ENCODE data around the gene ZC3H7B. TPM values are rescaled to one million over a fixed set of nuclear protein-coding genes. Genes with fewer than 3 reads are reported as not detected.

The ZC3H7B gene
- polyA plus RNA-seq, 2 donors, result 13.9 to 23.1 TPM

- Histone ChIP-seq H3K4me3 (ENCODE audit: low read depth in 1 of 2, low read length in 2 of 2) (no peak overlapping the region), H3K9me3 (ENCODE audit: control insufficient read depth in 2 of 2, insufficient read depth in 1 of 2, low read depth in 1 of 2, low read length in 1 of 2) (no peaks in the 10 kb centered on the region), H3K27ac (ENCODE audit: low read depth in 2 of 2, low read length in 1 of 2) (no peak overlapping the region), H3K27me3 (ENCODE audit: control insufficient read depth in 1 of 2, insufficient read depth in 2 of 2, low read length in 2 of 2) (no peaks in the 10 kb centered on the region), H3K36me3 (ENCODE audit: control insufficient read depth in 2 of 2, insufficient read depth in 2 of 2, low read length in 1 of 2) (peaks cover 17 to 43% of the 10 kb centered on the region in 2 donors), H3K4me1 (ENCODE audit: control insufficient read depth in 2 of 2, insufficient read depth in 2 of 2, low read length in 1 of 2) (peaks cover 0 to 2% of the 10 kb centered on the region in 2 donors)
- WGBS, 2 donors, result 81 to 89% methylated on average over 13 to 14 of the region's 14 CpGs
These were observed 37.4 kb downstream of the ZC3H7B start for GRCh38 chr22:41338614-41339212.

DNA sequence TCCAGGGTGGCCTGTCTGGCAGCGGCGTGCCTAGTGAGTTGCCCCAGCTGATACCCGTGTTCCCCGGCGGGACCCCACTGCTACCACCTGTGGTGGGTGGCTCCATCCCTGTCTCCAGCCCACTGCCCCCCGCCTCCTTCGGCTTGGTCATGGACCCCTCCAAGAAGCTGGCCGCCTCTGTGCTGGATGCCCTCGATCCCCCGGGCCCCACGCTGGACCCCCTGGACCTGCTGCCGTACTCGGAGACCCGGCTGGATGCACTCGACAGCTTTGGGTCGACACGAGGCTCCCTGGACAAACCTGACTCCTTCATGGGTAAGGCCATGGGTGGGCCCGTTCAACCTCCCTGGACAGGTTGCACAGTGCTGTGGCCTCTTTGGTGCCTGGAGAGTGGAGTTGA lies 38.5 kb downstream of the ZC3H7B start:
- WGBS, 2 donors, result 93 to 95% methylated on average over 18 of the region's 18 CpGs
- no peak overlapping the region for H3K4me3 ChIP-seq (ENCODE audit: low read depth in 1 of 2, low read length in 2 of 2)
- no peak overlapping the region for H3K27ac ChIP-seq (ENCODE audit: low read depth in 2 of 2, low read length in 1 of 2)
- peaks cover 0 to 2% of the 10 kb centered on the region in 2 donors for H3K4me1 ChIP-seq (ENCODE audit: control insufficient read depth in 2 of 2, insufficient read depth in 2 of 2, low read length in 1 of 2)
- H3K9me3 ChIP-seq (ENCODE audit: control insufficient read depth in 2 of 2, insufficient read depth in 1 of 2, low read depth in 1 of 2, low read length in 1 of 2), result no peaks in the 10 kb centered on the region
- peaks cover 15 to 45% of the 10 kb centered on the region in 2 donors for H3K36me3 ChIP-seq (ENCODE audit: control insufficient read depth in 2 of 2, insufficient read depth in 2 of 2, low read length in 1 of 2)
- no peaks in the 10 kb centered on the region for H3K27me3 ChIP-seq (ENCODE audit: control insufficient read depth in 1 of 2, insufficient read depth in 2 of 2, low read length in 2 of 2)

DNA sequence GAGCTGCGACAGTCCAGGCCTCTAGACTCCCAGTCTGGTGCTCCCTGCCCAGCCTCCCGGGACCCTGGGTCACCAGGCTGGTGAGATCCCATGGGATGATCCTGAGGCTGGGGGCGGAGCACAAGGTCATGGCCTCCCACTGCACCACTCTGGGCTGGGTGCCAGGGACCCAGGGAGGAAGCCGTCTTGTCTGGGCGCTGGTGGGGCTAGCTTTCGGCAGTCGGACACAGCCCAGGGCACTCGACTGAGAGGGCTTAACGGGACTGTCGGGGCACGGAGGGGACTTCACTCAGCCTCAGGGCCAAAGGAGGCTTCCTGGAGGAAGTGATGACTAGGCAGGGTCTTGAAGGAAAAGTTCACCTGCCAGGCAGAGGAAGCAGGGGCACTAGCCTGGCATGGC lies 39.0 kb downstream of the ZC3H7B start:
- Histone ChIP-seq H3K4me1 (ENCODE audit: control insufficient read depth in 2 of 2, insufficient read depth in 2 of 2, low read length in 1 of 2) (peaks cover 0 to 2% of the 10 kb centered on the region in 2 donors), H3K9me3 (ENCODE audit: control insufficient read depth in 2 of 2, insufficient read depth in 1 of 2, low read depth in 1 of 2, low read length in 1 of 2) (no peaks in the 10 kb centered on the region), H3K36me3 (ENCODE audit: control insufficient read depth in 2 of 2, insufficient read depth in 2 of 2, low read length in 1 of 2) (peaks cover 15 to 45% of the 10 kb centered on the region in 2 donors), H3K27me3 (ENCODE audit: control insufficient read depth in 1 of 2, insufficient read depth in 2 of 2, low read length in 2 of 2) (no peaks in the 10 kb centered on the region), H3K27ac (ENCODE audit: low read depth in 2 of 2, low read length in 1 of 2) (no peak overlapping the region), H3K4me3 (ENCODE audit: low read depth in 1 of 2, low read length in 2 of 2) (no peak overlapping the region)
- 83 to 87% methylated on average over 11 of the region's 11 CpGs for WGBS, 2 donors

- 93% methylated on average over 8 of the region's 8 CpGs for WGBS, 2 donors
- Histone ChIP-seq H3K27me3 (ENCODE audit: control insufficient read depth in 1 of 2, insufficient read depth in 2 of 2, low read length in 2 of 2) (no peaks in the 10 kb centered on the region), H3K36me3 (ENCODE audit: control insufficient read depth in 2 of 2, insufficient read depth in 2 of 2, low read length in 1 of 2) (peaks cover 10 to 44% of the 10 kb centered on the region in 2 donors), H3K4me3 (ENCODE audit: low read depth in 1 of 2, low read length in 2 of 2) (no peak overlapping the region), H3K9me3 (ENCODE audit: control insufficient read depth in 2 of 2, insufficient read depth in 1 of 2, low read depth in 1 of 2, low read length in 1 of 2) (no peaks in the 10 kb centered on the region), H3K27ac (ENCODE audit: low read depth in 2 of 2, low read length in 1 of 2) (no peak overlapping the region), H3K4me1 (ENCODE audit: control insufficient read depth in 2 of 2, insufficient read depth in 2 of 2, low read length in 1 of 2) (no peaks in the 10 kb centered on the region)
These were observed 39.7 kb downstream of the ZC3H7B start for GRCh38 chr22:41341012-41341411.

- Histone ChIP-seq H3K27ac (ENCODE audit: low read depth in 2 of 2, low read length in 1 of 2) (no peak overlapping the region), H3K36me3 (ENCODE audit: control insufficient read depth in 2 of 2, insufficient read depth in 2 of 2, low read length in 1 of 2) (peaks cover 12 to 48% of the 10 kb centered on the region in 2 donors), H3K4me1 (ENCODE audit: control insufficient read depth in 2 of 2, insufficient read depth in 2 of 2, low read length in 1 of 2) (no peaks in the 10 kb centered on the region), H3K9me3 (ENCODE audit: control insufficient read depth in 2 of 2, insufficient read depth in 1 of 2, low read depth in 1 of 2, low read length in 1 of 2) (no peaks in the 10 kb centered on the region), H3K4me3 (ENCODE audit: low read depth in 1 of 2, low read length in 2 of 2) (no peak overlapping the region), H3K27me3 (ENCODE audit: control insufficient read depth in 1 of 2, insufficient read depth in 2 of 2, low read length in 2 of 2) (no peaks in the 10 kb centered on the region)
- 82 to 85% methylated on average over 3 of the region's 3 CpGs for WGBS, 2 donors
These were observed 40.7 kb downstream of the ZC3H7B start for GRCh38 chr22:41341990-41342389.

GRCh38 chr22:41343300-41343699 lies 42.0 kb downstream of the ZC3H7B start:
- H3K4me3 ChIP-seq (ENCODE audit: low read depth in 1 of 2, low read length in 2 of 2), result no peak overlapping the region
- H3K27me3 ChIP-seq (ENCODE audit: control insufficient read depth in 1 of 2, insufficient read depth in 2 of 2, low read length in 2 of 2), result no peaks in the 10 kb centered on the region
- no peak overlapping the region for H3K27ac ChIP-seq (ENCODE audit: low read depth in 2 of 2, low read length in 1 of 2)
- no peaks in the 10 kb centered on the region for H3K4me1 ChIP-seq (ENCODE audit: control insufficient read depth in 2 of 2, insufficient read depth in 2 of 2, low read length in 1 of 2)
- H3K36me3 ChIP-seq (ENCODE audit: control insufficient read depth in 2 of 2, insufficient read depth in 2 of 2, low read length in 1 of 2), result peaks cover 12 to 59% of the 10 kb centered on the region in 2 donors
- WGBS, 2 donors, result 95% methylated on average over 18 of the region's 18 CpGs
- H3K9me3 ChIP-seq (ENCODE audit: control insufficient read depth in 2 of 2, insufficient read depth in 1 of 2, low read depth in 1 of 2, low read length in 1 of 2), result no peaks in the 10 kb centered on the region

DNA sequence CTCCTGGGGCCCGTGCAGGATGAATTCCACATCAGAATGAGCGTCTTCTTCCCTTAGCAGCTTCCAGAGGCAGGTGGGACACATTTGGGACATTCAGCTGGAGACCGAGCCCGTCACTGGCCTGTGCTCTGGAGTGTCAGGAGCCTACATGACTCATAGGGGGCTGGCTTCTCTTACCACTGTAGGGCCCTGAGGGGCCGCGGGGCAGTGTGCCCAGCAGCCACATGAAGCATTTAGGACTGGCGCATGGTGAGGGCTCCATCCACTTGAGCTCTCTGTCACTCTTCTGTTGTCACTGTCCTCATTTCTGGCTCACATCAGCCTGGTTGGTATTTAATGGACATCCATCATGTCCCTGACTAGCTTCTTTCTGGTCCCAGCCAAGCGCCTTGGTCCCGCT lies 42.4 kb downstream of the ZC3H7B start:
- Histone ChIP-seq H3K27ac (ENCODE audit: low read depth in 2 of 2, low read length in 1 of 2) (no peak overlapping the region), H3K4me3 (ENCODE audit: low read depth in 1 of 2, low read length in 2 of 2) (no peak overlapping the region), H3K27me3 (ENCODE audit: control insufficient read depth in 1 of 2, insufficient read depth in 2 of 2, low read length in 2 of 2) (no peaks in the 10 kb centered on the region), H3K36me3 (ENCODE audit: control insufficient read depth in 2 of 2, insufficient read depth in 2 of 2, low read length in 1 of 2) (peaks cover 12 to 61% of the 10 kb centered on the region in 2 donors), H3K4me1 (ENCODE audit: control insufficient read depth in 2 of 2, insufficient read depth in 2 of 2, low read length in 1 of 2) (no peaks in the 10 kb centered on the region), H3K9me3 (ENCODE audit: control insufficient read depth in 2 of 2, insufficient read depth in 1 of 2, low read depth in 1 of 2, low read length in 1 of 2) (no peaks in the 10 kb centered on the region)
- WGBS, 2 donors, result 93 to 98% methylated on average over 9 of the region's 9 CpGs

DNA sequence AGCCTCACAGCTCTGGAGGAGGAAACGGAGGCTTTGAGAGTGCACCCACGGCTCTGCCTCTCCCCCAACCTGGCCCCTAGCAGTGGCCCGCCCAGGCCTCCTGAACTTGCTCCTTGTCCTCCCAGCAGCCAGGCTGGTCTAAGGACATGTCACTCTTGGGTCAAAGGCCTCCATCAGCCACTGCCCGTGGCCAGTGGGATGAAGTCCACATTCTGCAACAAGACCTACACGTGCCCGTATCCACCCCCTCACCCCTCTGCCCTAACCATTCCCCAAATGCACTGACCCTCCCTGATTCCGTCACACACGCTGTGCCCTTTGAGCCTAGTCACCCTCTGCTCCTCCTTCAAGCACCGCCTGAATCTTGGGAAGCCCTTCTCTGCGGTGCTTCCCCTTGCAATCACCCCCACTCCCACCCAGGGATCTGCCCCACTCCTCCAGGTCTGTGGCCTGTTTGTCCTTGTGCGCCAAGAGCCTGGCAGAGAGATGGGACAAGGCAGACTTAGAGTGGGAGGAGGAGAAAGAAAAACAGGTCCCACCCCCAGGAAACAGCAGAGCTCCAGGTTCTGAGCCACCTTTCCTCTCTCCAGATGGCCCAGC lies 43.0 kb downstream of the ZC3H7B start:
- no peaks in the 10 kb centered on the region for H3K4me1 ChIP-seq (ENCODE audit: control insufficient read depth in 2 of 2, insufficient read depth in 2 of 2, low read length in 1 of 2)
- WGBS, 2 donors, result 86 to 88% methylated on average over 11 of the region's 11 CpGs
- H3K4me3 ChIP-seq (ENCODE audit: low read depth in 1 of 2, low read length in 2 of 2), result no peak overlapping the region
- peaks cover 0 to 2% of the 10 kb centered on the region in 2 donors for H3K9me3 ChIP-seq (ENCODE audit: control insufficient read depth in 2 of 2, insufficient read depth in 1 of 2, low read depth in 1 of 2, low read length in 1 of 2)
- no peak overlapping the region for H3K27ac ChIP-seq (ENCODE audit: low read depth in 2 of 2, low read length in 1 of 2)
- H3K27me3 ChIP-seq (ENCODE audit: control insufficient read depth in 1 of 2, insufficient read depth in 2 of 2, low read length in 2 of 2), result no peaks in the 10 kb centered on the region
- H3K36me3 ChIP-seq (ENCODE audit: control insufficient read depth in 2 of 2, insufficient read depth in 2 of 2, low read length in 1 of 2), result peaks cover 12 to 62% of the 10 kb centered on the region in 2 donors

GRCh38 chr22:41345807-41346335 lies 44.5 kb downstream of the ZC3H7B start:
- H3K9me3 ChIP-seq (ENCODE audit: control insufficient read depth in 2 of 2, insufficient read depth in 1 of 2, low read depth in 1 of 2, low read length in 1 of 2), result peaks cover 0 to 2% of the 10 kb centered on the region in 2 donors
- 94 to 95% methylated on average over 24 of the region's 24 CpGs for WGBS, 2 donors
- H3K4me3 ChIP-seq (ENCODE audit: low read depth in 1 of 2, low read length in 2 of 2), result no peak overlapping the region
- no peaks in the 10 kb centered on the region for H3K4me1 ChIP-seq (ENCODE audit: control insufficient read depth in 2 of 2, insufficient read depth in 2 of 2, low read length in 1 of 2)
- H3K27ac ChIP-seq (ENCODE audit: low read depth in 2 of 2, low read length in 1 of 2), result no peak overlapping the region
- H3K36me3 ChIP-seq (ENCODE audit: control insufficient read depth in 2 of 2, insufficient read depth in 2 of 2, low read length in 1 of 2), result peaks cover 15 to 62% of the 10 kb centered on the region in 2 donors
- H3K27me3 ChIP-seq (ENCODE audit: control insufficient read depth in 1 of 2, insufficient read depth in 2 of 2, low read length in 2 of 2), result no peaks in the 10 kb centered on the region

All from esophagus (tissue), 2 donors.